HG03457 (cell line): ENCODE data around the gene CAPN3.

ENCODE experiments used
- ATAC-seq: cut with Tn5 transposase; IDR thresholded peaks from one replicate; pipeline ENCODE4 v1.9.1; 2021; ENCODE audit warnings: moderate number of reproducible peaks; ENCODE audit not compliant: unreplicated experiment

The CAPN3 gene

GRCh38 chr15:42392309-42393024 lies 33.2 kb downstream of the CAPN3 start:
- ATAC-seq, result no peak

DNA sequence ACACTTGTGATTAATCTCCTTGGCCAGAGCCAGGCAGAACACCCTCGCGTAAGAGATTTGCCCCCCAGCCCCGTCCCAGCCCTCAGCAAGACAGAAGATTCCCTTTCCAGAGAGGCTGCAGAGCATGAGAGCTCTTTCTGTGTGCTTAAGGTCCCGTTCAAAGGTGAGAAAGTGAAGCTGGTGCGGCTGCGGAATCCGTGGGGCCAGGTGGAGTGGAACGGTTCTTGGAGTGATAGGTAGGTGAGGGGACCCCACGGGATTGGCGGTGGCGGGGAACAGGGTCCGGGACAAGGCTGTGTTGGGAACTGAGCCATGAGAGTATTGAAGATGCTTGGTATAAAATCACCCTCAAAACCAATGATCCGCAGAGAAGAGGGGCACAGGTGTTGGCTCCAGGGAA lies 34.8 kb downstream of the CAPN3 start:
- ATAC-seq, result no peak

DNA sequence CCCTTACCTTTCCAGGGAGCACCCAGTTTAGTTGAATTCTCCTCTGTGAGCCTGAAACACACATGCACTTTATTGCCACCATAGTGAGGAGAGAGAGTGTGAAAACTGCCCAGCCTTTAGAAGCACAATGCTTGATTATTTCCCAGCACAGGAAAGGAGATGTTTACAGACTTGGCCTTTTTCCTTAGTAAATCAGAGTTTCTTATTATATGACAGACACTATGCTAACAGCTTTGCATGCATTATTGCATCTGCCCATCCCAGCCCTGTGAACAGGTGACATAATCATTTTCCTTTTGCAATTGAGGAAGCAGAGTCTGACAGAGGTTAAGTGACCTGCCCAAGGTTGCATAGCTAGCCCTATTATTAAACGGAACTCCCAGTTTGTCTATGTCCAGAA lies 36.5 kb downstream of the CAPN3 start:
- no peak for ATAC-seq

DNA sequence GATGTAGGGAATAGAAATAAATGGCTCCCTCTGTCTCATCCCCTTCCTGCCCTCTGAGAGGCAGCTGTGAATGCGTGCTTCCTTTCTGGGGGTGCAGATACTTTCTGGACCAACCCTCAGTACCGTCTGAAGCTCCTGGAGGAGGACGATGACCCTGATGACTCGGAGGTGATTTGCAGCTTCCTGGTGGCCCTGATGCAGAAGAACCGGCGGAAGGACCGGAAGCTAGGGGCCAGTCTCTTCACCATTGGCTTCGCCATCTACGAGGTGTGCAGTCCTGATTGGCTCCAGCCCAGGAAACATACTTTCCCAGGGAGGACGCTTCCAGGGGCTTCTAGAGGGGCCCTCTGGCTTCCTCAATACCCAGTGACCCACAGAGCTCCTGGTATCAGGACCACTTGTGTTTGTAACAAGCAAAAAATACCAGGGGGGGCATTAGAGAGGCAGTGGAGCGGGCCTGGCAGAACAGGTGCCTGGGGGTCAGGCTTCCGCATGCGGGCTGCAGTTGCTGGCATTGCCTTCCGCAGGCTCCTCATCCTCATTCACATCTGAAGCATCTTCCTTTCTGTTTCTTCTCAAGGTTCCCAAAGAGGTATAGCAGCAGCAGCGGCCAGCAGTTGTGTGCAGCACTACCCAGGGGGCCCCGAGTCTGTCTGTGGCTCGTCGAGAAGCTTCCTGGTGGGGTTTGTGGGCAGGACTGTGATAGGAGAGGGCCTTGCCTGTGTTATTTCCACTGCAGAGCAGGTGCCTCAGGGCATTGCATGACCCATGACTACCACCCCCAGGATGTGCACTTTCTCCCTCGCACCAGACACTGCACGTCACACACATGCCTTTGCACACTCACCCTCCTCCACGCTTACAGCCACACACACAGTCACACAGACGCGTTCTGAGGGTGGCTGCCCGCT lies 42.5 kb downstream of the CAPN3 start:
- ATAC-seq, result no peak

DNA sequence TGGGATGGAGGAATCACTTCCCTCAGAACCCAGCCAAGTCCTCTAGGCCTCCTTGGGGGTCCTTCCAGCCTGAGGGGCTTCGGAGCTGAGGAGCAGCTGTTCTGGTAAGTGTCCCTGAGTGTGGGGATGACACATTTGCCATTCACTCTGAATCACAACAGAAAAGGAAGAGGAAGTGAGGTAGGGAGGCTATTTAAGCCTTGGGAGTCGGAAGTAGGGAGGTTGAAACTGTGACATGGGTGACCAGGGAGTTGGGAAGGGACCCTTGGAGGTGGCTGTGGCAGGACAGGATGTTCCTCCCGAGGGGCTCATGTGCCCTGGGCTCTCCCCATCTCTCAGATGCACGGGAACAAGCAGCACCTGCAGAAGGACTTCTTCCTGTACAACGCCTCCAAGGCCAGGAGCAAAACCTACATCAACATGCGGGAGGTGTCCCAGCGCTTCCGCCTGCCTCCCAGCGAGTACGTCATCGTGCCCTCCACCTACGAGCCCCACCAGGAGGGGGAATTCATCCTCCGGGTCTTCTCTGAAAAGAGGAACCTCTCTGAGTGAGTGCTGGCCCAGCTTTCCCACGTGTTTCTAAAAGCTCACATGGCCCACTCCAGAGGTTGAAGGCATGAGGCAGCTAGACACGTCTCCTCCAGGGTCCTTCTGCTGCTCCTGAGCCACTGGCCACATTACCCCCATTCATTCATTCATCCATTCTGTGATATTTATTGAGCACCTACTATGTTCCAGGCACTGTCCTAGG lies 43.3 kb downstream of the CAPN3 start:
- no peak for ATAC-seq

- ATAC-seq, result no peak
These were observed 44.1 kb downstream of the CAPN3 start for GRCh38 chr15:42403389-42403788.

- no peak for ATAC-seq
These were observed 45.3 kb downstream of the CAPN3 start for GRCh38 chr15:42404461-42405235.

DNA sequence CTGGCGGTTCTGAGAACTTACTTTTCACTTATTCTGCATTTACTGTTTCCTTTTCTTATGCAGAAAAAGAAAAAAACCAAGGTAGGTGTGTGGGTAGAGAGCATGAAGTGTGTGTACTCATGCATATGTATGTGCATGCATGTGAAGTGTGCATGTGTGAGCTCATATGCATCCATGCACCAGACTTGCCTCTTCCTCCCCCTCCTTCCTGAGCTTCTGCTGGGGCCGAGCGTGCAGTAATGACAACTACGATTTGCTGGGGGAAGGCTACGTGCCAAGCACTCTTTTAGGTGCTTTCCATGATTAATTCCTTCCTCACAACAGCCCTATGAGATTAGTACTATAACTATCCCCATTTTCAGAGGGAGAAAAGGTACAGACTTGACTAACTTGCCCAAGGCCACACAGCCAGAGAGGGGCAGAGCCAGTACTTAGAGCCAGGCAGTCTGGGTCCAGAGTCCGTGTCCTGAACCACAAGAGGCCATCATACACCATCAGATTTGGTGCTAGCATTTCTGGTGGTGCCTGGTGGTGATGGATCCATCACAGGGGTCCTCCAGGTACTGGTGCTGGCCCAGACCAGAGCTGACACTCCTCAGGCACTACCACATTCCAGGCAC lies 46.7 kb downstream of the CAPN3 start:
- ATAC-seq, result no peak

DNA sequence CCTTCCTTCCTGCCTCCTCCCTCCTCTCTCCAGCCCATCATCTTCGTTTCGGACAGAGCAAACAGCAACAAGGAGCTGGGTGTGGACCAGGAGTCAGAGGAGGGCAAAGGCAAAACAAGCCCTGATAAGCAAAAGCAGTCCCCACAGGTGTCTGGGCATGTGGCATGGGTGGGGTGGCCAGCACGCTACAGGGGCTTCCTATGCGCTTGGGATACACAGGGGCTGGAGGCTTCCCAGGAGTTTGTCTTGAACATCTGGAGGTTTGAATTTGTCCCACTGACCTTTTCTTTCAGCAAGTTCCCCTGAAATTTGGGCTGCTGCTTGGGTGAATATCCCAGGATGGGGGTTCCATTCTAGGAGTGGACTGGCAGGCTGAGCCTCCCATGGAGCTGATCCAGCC lies 48.9 kb downstream of the CAPN3 start:
- no peak for ATAC-seq

- no peak for ATAC-seq
These were observed 49.7 kb downstream of the CAPN3 start for GRCh38 chr15:42409011-42409410.

DNA sequence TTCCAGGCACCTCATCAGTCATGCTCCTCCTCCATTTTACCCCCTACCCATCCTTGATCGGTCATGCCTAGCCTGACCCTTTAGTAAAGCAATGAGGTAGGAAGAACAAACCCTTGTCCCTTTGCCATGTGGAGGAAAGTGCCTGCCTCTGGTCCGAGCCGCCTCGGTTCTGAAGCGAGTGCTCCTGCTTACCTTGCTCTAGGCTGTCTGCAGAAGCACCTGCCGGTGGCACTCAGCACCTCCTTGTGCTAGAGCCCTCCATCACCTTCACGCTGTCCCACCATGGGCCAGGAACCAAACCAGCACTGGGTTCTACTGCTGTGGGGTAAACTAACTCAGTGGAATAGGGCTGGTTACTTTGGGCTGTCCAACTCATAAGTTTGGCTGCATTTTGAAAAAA lies 52.6 kb downstream of the CAPN3 start:
- ATAC-seq, result no peak

- no peak for ATAC-seq
These were observed 54.6 kb downstream of the CAPN3 start for GRCh38 chr15:42413920-42414319.

DNA sequence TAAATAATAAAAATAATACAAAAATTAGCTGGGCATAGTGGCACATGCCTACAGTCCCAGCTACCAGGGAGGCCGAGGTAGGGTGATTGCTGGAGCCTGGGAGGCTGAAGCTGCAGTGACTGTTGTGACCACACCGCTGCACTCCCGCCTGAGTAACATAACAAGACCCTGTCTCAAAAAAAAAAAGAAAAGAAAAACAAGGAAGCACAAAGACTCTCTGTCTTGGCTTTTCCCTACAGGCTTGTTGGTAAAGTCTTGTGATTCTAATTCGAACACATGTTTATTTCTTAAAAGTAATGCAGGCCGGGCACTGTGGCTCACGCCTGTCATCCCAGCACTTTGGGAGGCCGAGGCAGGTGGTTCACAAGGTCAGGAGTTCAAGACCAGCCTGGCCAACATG lies 60.1 kb downstream of the CAPN3 start:
- no peak for ATAC-seq

DNA sequence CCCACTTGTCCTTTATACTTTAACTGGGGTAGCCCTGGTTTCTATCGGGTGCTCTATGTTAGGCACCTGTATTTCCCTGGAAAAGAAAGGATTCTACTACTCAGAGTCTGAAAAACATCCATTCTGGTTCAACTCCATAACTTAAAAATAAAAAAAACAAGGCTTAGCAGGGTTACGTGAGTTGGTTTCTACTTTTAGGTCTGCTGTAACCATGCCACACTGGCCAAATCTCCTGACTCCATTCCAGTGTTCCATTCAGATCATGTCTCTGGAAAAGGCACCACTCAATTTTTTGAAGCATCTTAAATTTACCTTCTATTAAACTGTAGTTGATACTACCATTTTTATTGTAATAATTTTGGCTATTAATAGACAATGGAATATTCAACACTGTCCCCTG lies 62.1 kb downstream of the CAPN3 start:
- ATAC-seq, result no peak

- ATAC-seq, result no peak
These were observed 68.3 kb downstream of the CAPN3 start for GRCh38 chr15:42427429-42428223.

- no peak for ATAC-seq
These were observed 85.2 kb downstream of the CAPN3 start for GRCh38 chr15:42444415-42445063.

GRCh38 chr15:42445551-42445950 lies 86.2 kb downstream of the CAPN3 start:
- ATAC-seq, result no peak

GRCh38 chr15:42447599-42447998 lies 88.3 kb downstream of the CAPN3 start:
- no peak for ATAC-seq

- no peak for ATAC-seq
These were observed 89.0 kb downstream of the CAPN3 start for GRCh38 chr15:42448281-42448680.
